HG02970 (cell line): ENCODE measurements around the gene RNF19B.

Experiments
- ATAC-seq: cut with Tn5 transposase; IDR thresholded peaks from one replicate; pipeline ENCODE4 v1.9.1; 2021; ENCODE audit warnings: mild to moderate bottlenecking, moderate library complexity, moderate number of reproducible peaks; ENCODE audit not compliant: unreplicated experiment, low FRiP score

Gene RNF19B

DNA sequence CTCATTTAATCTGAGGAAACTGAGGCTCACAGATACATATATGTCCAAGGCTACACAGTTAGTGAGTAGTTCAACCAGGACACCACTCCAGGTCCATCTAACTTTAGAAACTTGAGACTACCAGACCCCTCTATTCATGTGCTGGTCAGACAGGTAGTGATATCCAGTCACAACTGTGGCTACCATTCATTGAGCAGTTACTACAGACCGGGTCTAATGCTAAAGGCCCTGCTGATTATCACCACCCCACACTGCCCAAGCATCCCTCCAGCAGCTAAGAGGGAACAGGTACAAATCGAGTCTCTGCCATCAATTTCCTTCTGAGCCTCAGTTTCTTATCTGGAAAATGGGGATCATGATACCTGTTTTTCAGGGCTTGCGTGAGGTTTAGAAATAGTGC, 73.0 kb downstream of the RNF19B start:
- ATAC-seq: no peak

DNA sequence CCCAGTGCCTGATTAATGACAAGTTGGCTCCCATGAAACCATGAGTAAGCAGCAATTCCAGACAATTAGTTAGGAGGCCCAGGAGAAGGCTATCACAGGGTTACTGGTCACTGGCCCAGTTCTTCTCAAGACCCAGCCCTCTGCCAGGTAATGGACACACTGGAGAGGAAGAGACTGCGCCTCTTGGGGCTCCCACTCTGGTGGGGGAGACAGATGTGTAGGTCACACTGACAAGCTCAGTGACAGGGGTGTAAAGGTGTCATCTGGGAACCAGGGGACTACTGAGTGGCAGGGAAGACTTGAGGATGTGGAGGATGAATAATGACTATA, 73.4 kb downstream of the RNF19B start:
- no peak for ATAC-seq

DNA sequence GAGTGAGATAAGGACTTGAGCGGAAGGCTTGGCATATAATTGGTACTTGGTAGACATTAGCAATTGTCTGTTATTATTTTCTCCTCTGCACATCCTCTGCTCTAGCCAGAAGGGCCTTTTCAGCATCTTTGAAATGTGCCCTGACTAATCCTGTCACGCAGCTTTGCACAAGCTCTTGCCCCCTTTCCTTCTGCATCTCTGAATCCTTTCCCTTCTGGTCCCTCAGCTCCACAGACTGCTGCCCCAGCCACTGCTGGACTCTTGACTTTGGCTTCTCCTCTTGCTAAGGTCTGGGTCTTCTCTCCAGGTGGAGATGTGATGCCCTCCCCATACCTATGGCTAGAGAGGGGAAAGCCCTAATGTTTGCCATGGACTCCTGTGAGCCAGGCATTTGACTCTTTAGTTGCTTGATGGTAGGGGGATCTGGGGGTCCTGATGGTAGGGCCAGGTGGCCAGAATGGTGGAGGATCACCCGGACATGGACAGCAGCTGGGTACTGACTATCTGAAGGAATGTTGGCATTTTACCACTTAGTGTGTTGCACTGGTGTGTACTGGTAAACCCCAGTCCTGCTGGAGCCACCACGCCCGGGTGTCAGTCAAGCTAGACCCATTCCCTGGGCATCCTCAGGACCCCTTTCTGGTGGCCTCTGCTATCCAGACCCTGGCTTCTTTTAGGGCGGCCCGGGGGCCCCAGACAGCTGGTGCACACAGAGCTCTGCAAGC, 73.9 kb downstream of the RNF19B start:
- ATAC-seq: no peak

DNA sequence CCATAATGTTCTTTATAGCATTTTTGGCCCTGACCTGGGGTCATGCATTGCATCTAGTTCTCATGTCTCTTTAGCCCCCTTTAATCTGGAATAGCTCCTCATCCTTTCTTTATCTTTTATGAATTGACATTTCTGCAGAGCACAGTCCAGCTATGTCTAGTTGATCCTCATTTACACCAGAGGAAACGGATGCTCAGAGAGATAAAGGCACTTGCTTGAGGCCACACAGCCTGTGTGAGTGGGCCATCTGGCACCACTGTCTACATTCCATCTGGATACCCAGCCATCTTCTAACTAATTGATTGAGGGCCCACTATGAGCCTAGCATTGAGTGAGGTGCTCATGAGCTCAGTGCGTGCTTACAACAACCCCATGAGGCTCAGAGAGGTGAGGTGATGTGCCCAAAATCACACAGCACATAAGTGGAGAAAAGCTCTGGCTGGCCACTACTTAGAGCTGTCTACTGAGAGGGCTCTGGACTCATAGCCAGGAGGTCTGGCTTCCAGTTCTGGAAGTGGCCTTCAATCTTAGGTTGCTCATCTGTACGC, 74.8 kb downstream of the RNF19B start:
- ATAC-seq: no peak

DNA sequence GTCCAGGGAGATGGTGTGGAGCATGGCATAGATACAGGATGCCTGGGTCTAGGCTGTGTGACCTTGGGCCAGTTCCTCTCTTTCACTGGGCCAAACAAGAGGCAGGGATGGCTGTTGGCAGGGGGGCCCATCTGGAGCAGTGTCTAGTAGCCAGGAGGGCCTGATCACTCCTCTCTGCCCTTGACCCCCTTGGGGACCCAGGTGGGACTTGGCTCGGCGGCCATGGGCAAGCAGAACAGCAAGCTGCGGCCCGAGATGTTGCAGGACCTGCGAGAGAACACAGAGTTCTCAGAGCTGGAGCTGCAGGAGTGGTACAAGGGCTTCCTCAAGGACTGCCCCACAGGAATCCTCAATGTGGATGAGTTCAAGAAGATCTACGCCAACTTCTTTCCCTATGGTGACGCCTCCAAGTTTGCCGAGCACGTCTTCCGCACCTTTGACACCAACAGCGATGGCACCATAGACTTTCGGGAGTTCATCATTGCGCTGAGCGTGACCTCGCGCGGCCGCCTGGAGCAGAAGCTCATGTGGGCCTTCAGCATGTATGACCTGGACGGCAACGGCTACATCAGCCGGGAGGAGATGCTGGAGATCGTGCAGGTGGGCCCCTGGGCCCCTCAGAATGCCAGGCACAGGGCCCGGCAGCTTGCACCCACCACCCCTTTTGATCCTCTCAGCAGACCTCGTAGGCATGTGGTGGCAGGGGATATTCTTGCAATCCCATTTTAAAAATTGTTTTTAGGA, 75.8 kb downstream of the RNF19B start:
- ATAC-seq: no peak

DNA sequence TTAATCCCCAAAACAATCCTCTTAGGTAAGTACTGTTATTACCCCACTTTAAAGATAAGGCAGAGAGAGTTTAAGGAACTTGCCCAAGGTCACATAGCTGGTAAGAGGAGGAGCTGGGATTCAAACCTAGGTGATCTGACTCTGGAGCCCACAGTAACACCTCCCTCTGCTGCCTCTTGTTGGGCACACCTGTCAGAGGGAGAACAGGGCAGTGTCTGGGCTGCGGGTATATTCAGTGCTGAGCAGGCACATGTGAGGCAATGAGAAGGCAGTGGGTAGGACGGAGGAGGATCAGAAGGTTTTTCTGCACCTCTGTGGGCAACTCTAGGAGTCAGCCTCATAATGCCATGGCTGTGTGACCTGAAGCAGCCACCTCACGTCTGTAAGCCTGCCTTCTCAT, 76.5 kb downstream of the RNF19B start:
- ATAC-seq: no peak

DNA sequence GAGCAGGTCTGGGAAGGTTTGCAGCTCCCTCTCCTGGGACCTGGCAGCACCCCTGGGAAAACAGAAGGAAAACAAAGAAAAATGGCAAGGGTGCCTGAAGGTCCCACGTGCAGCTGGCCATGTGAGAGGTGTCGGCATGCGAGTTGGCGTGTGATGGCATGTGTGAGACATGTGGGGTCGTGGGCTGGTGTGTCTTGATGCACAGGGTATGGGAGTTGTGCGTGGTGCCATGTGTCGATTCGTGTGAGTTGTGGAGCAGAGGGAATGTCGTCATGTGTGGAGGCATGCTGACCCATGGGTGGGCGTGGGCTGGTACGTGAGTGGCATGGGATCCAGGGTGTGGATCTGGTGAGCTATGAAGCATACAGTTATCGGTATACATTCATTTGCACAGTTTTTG, 77.0 kb downstream of the RNF19B start:
- no peak for ATAC-seq

DNA sequence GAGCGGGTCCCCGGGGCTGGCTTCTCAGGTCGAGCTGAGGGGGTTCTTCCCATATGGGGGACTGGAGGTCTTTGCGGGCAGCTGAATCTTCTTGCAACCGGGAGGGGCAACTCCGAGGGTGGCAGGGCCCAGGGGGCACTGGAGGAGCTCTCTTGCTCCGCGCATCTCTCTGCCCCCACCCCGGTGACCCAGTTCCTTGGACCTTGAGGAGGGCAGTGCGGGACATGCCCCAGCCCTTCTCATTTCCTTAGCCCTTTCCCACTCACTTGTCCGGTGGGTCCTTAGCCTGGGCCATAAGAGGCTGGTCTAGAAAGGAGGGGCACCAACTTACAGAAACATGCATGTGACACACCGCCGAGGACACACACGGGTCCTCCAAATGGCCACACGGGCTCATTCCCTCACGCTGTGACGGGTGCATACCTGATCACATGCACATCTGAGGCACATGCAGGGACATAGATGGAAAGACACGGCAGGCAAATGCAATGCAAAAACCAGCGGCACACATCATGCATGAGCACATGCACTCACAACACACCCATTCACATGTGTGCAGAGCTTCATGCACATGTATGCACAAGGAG, 77.7 kb downstream of the RNF19B start:
- ATAC-seq: no peak
